Keratinocyte (primary cell): ENCODE results near the gene ABHD6. TPM values are rescaled to one million over a fixed set of nuclear protein-coding genes. Genes with fewer than 3 reads are reported as not detected.
"Not testable (repeated sequence)": the region's sequence is repeated elsewhere in the genome, so short reads cannot be mapped to it uniquely, and the experiment has no call there.

Experiments
- DNase-seq: peaks from one replicate; pipeline ENCODE4 v3.0.0-alpha.2; 2011; ENCODE audit warnings: low read depth, missing footprints, low spot score
- FAIRE-seq: peaks from 2 replicates; lab custom pipeline; 2011; peaks lifted over from hg19 to GRCh38; lab: Jason Lieb, UNC
- H2AFZ ChIP-seq: 2 replicates; pipeline ENCODE4 v1.6.0; 2012; ENCODE audit warnings: low read length, control low read depth, inconsistent platforms; ENCODE audit not compliant: control insufficient read depth
- H3K27ac ChIP-seq: 2 replicates; pipeline ENCODE4 v1.5.1; 2011; ENCODE audit warnings: low read length; ENCODE audit not compliant: control insufficient read depth, insufficient read depth
- H3K27me3 ChIP-seq: 3 replicates; pipeline ENCODE4 v1.6.0; 2011; ENCODE audit warnings: low read length; ENCODE audit not compliant: control insufficient read depth, insufficient read depth; ENCODE audit errors: extremely low read depth
- H3K36me3 ChIP-seq, 2 experiments: 2 replicates in 1 of 2; 3 replicates in 1 of 2; pipeline ENCODE4 v1.5.1; 2011; ENCODE audit warnings: low read length in 2 of 2, mild to moderate bottlenecking in 1 of 2; ENCODE audit not compliant: control insufficient read depth in 2 of 2, insufficient read depth in 2 of 2; ENCODE audit errors: extremely low read depth in 1 of 2
- H3K4me1 ChIP-seq: 3 replicates; pipeline ENCODE4 v1.5.1; 2011; ENCODE audit warnings: low read length; ENCODE audit not compliant: control insufficient read depth, insufficient read depth; ENCODE audit errors: extremely low read depth
- H3K4me2 ChIP-seq: 3 replicates; pipeline ENCODE4 v1.6.0; 2011; ENCODE audit warnings: low read depth, low read length; ENCODE audit not compliant: control insufficient read depth, insufficient read depth; ENCODE audit errors: extremely low read depth
- H3K4me3 ChIP-seq, 3 experiments: fragments of 200-600 bp in 1 of 3; sonication (generic) in 1 of 3; 2 replicates in 2 of 3; 3 replicates in 1 of 3; pipeline ENCODE4 v1.5.1; 2011 to 2016; ENCODE audit warnings: low read length in 3 of 3, mild to moderate bottlenecking in 3 of 3, control low read depth in 2 of 3, inconsistent platforms in 1 of 3, low read depth in 1 of 3, mixed read lengths in 1 of 3, mixed run types in 1 of 3, moderate library complexity in 1 of 3; ENCODE audit not compliant: control insufficient read depth in 2 of 3, insufficient read depth in 2 of 3; ENCODE audit errors: extremely low read depth in 1 of 3
- H3K79me2 ChIP-seq: 2 replicates; pipeline ENCODE4 v1.6.0; 2012; ENCODE audit warnings: low read length; ENCODE audit not compliant: control insufficient read depth, insufficient read depth
- H3K9ac ChIP-seq: 3 replicates; pipeline ENCODE4 v1.6.0; 2011; ENCODE audit warnings: low read length; ENCODE audit not compliant: control insufficient read depth, insufficient read depth; ENCODE audit errors: extremely low read depth
- H3K9me1 ChIP-seq: 3 replicates; pipeline ENCODE4 v1.6.0; 2011; ENCODE audit warnings: low read length; ENCODE audit not compliant: control insufficient read depth, insufficient read depth; ENCODE audit errors: extremely low read depth
- H3K9me3 ChIP-seq: 2 replicates; pipeline ENCODE4 v1.5.1; 2012; ENCODE audit warnings: low read depth, low read length; ENCODE audit not compliant: control insufficient read depth
- H4K20me1 ChIP-seq: 3 replicates; pipeline ENCODE4 v1.6.0; 2011; ENCODE audit warnings: low read length; ENCODE audit not compliant: control insufficient read depth, insufficient read depth; ENCODE audit errors: extremely low read depth
- EZH2 ChIP-seq: IDR thresholded peaks from one replicate; pipeline ENCODE4 v1.6.1; 2012; ENCODE audit warnings: inconsistent platforms, mild to moderate bottlenecking, low read length, moderate library complexity
- dilution Hi-C: fragments of 300-500 bp; cut with MboI; formaldehyde crosslinking; loops from one replicate; pipeline ENCODE4 v1.7.0; 2020; ENCODE audit warnings: low sequenced_read_pairs; ENCODE audit not compliant: extremely low pct_ligation_motif_present
- polyA plus RNA-seq, 5 experiments: library from polyadenylated mRNA; depleted of rRNA in 3 of 5; stranded (reverse) in 3 of 5; stranded (forward) in 1 of 5; unstranded in 1 of 5; fragments of >200 nt; gene quantifications; 1 replicate in 1 of 5; 2 replicates in 3 of 5; 3 replicates in 1 of 5; pipeline versions ENCODE4 v1.2.1 to v1.2.3, GENCODE V29; 2011 to 2012; ENCODE audit warnings: missing spikeins in 2 of 5, low read depth in 1 of 5, low replicate concordance in 1 of 5
- TF ChIP-seq, protein P1 (sequence below), 3 experiments: IDR thresholded peaks in 1 of 3; conservative IDR thresholded peaks in 1 of 3; optimal IDR thresholded peaks in 1 of 3; 2 replicates in 2 of 3; 3 replicates in 1 of 3; pipeline versions ENCODE3 to v1.5.1; 2011; ENCODE audit warnings: low read length in 3 of 3, mild to moderate bottlenecking in 3 of 3, moderate library complexity in 2 of 3, control low read depth in 1 of 3, inconsistent platforms in 1 of 3; ENCODE audit not compliant: insufficient read depth in 2 of 3; ENCODE audit errors: extremely low read depth in 1 of 3

The ABHD6 gene
- polyA plus RNA-seq, 1 donor (not counting 4 experiments of a cell fraction or from before 2014, with no cell fraction given) = 15.2 TPM

DNA sequence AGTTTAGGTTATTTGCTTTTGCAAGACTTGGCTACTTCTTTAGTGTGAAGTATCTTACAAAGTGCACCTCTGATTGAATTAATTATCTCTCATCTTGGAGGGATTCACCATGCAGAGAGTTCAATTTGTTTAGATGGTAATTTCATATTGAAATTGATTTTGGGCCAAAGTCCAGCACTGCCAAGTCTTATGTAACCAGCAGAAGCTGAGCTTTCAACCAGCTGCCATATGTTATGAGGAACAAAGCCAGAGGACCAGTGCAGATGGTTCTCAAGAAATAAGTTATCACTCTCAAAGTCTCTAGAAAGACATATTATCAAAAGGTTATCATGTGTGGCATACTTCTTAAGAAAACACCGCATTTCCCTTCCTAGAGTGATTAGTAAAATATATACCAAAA is 29.0 kb downstream of the ABHD6 start:
- DNase-seq (no peak), FAIRE-seq (no peak)
- Histone ChIP-seq H3K27me3 (no peaks in the 10 kb centered on the region), H4K20me1 (no peaks in the 10 kb centered on the region), H3K4me1 (peaks cover 9% of the 10 kb centered on the region), H3K27ac (no peak overlapping the region), H3K79me2 (no peaks in the 10 kb centered on the region), H3K4me2 (no peak overlapping the region), H3K9me1 (no peaks in the 10 kb centered on the region), H3K4me3 (no peak overlapping the region), H3K9ac (no peak overlapping the region), H2AFZ (no peak overlapping the region), H3K9me3 (no peaks in the 10 kb centered on the region), H3K36me3 (no peaks in the 10 kb centered on the region)
- no peak for TF ChIP-seq EZH2
- TF ChIP-seq, protein P1, sequence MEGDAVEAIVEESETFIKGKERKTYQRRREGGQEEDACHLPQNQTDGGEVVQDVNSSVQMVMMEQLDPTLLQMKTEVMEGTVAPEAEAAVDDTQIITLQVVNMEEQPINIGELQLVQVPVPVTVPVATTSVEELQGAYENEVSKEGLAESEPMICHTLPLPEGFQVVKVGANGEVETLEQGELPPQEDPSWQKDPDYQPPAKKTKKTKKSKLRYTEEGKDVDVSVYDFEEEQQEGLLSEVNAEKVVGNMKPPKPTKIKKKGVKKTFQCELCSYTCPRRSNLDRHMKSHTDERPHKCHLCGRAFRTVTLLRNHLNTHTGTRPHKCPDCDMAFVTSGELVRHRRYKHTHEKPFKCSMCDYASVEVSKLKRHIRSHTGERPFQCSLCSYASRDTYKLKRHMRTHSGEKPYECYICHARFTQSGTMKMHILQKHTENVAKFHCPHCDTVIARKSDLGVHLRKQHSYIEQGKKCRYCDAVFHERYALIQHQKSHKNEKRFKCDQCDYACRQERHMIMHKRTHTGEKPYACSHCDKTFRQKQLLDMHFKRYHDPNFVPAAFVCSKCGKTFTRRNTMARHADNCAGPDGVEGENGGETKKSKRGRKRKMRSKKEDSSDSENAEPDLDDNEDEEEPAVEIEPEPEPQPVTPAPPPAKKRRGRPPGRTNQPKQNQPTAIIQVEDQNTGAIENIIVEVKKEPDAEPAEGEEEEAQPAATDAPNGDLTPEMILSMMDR (optimal IDR thresholded peaks at IDR 0.05 in 1 of 3, IDR thresholded peaks at IDR 0.05 in 1 of 3, conservative IDR thresholded peaks at IDR 0.05 in 1 of 3; ENCODE audit: extremely low read depth in 1 of 3, insufficient read depth in 2 of 3, low read length in 3 of 3) = no peak
- dilution Hi-C loops = no loop called here

DNA sequence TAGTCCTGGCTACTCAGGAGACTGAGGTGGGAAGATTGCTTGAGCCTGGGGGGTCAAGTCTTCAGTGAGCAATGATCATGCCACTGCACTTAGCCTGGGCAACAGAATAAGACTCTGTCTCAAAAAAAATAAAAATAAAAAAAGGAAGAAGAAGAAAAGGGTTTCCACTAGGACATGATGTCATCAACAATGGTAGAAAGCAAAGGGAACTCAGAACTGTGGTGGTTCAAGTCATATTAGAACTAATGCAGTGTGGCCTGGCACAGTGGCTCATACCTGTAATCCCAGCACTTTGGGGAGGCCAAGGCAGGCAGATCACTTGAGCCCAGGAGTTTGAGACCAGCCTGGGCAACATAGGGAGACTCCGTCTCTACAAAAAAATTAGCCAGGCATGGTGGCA is 30.0 kb downstream of the ABHD6 start:
- H3K9me1 ChIP-seq, dilution Hi-C loops, H3K9ac ChIP-seq, H3K9me3 ChIP-seq, DNase-seq, H4K20me1 ChIP-seq, H3K27me3 ChIP-seq, FAIRE-seq, H3K36me3 ChIP-seq, H2AFZ ChIP-seq, H3K27ac ChIP-seq, H3K4me3 ChIP-seq, H3K4me2 ChIP-seq, H3K79me2 ChIP-seq: not testable (repeated sequence)
- H3K4me1 ChIP-seq = peaks cover 17% of the 10 kb centered on the region

DNA sequence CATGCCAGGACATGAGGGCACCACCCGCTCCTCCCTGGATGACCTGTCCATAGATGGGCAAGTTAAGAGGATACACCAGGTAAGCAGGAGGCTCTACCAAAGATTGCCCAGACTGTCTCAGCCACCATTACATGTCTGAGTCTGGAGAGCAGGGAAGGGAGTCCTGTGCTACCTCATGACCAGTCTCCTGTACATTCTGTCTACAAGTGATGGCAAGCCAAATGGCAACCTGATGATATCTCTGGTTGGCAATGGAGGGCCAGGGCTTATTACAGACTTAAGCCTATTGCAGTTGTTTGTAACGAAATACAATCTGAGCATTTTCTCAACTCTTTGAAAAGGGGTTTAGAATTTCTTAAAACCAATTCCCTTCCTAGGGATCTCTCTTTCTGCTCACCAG is 31.8 kb downstream of the ABHD6 start:
- Histone ChIP-seq H3K9ac (no peak overlapping the region), H3K9me3 (no peaks in the 10 kb centered on the region), H3K27me3 (no peaks in the 10 kb centered on the region), H3K4me1 (peaks cover 20% of the 10 kb centered on the region), H3K4me2 (no peak overlapping the region), H3K4me3 (no peak overlapping the region), H3K27ac (no peak overlapping the region), H3K9me1 (no peaks in the 10 kb centered on the region), H3K79me2 (no peaks in the 10 kb centered on the region), H3K36me3 (no peaks in the 10 kb centered on the region), H4K20me1 (no peaks in the 10 kb centered on the region), H2AFZ (no peak overlapping the region)
- no peak for TF ChIP-seq EZH2
- no peak for FAIRE-seq
- dilution Hi-C loops = no loop called here
- DNase-seq = no peak
